ENCODE results near the gene ASCL5.
"Not testable (repeated sequence)": the region's sequence is repeated elsewhere in the genome, so short reads cannot be mapped to it uniquely, and the experiment has no call there.

Gene ASCL5

GRCh38 chr1:201164645-201165044, 37.7 kb upstream of the ASCL5 start:
- H3K27me3 Mint-ChIP-seq, result peaks cover 9% of the 10 kb centered on the region
- no peak overlapping the region for H3K27ac Mint-ChIP-seq (ENCODE audit: low read depth)
- no peak overlapping the region for H3K4me3 Mint-ChIP-seq
- DNase-seq (ENCODE audit: low spot score in 2 of 2) (no peak), ATAC-seq (replicated peaks; ENCODE audit: extremely low read depth, poor library complexity, severe bottlenecking) (no peak)
- no peaks in the 10 kb centered on the region for H3K36me3 Mint-ChIP-seq (ENCODE audit: insufficient read depth)
- H3K9me3 Mint-ChIP-seq, result no peaks in the 10 kb centered on the region
- H3K4me1 Mint-ChIP-seq, result no peaks in the 10 kb centered on the region

- no peaks in the 10 kb centered on the region for H3K4me1 Mint-ChIP-seq
- H3K27ac Mint-ChIP-seq (ENCODE audit: low read depth), result no peak overlapping the region
- ATAC-seq (replicated peaks; ENCODE audit: extremely low read depth, poor library complexity, severe bottlenecking), result no peak
- no peak for DNase-seq (ENCODE audit: low spot score in 2 of 2)
- H3K36me3 Mint-ChIP-seq (ENCODE audit: insufficient read depth), result no peaks in the 10 kb centered on the region
- no peaks in the 10 kb centered on the region for H3K9me3 Mint-ChIP-seq
- no peak overlapping the region for H3K4me3 Mint-ChIP-seq
- H3K27me3 Mint-ChIP-seq, result peaks cover 15% of the 10 kb centered on the region
Observed at GRCh38 chr1:201163707-201164106, 36.7 kb upstream of the ASCL5 start.

GRCh38 chr1:201163036-201163435, 36.1 kb upstream of the ASCL5 start:
- not testable (repeated sequence) for H3K4me3 Mint-ChIP-seq; DNase-seq (ENCODE audit: low spot score in 2 of 2); H3K9me3 Mint-ChIP-seq; H3K4me1 Mint-ChIP-seq; ATAC-seq (replicated peaks; ENCODE audit: extremely low read depth, poor library complexity, severe bottlenecking); H3K27ac Mint-ChIP-seq (ENCODE audit: low read depth); H3K36me3 Mint-ChIP-seq (ENCODE audit: insufficient read depth)
- H3K27me3 Mint-ChIP-seq, result peaks cover 22% of the 10 kb centered on the region

GRCh38 chr1:201157949-201158348, 31.0 kb upstream of the ASCL5 start:
- ATAC-seq (replicated peaks; ENCODE audit: extremely low read depth, poor library complexity, severe bottlenecking), result no peak
- Mint-ChIP-seq H3K27me3 (peaks cover 45% of the 10 kb centered on the region), H3K9me3 (no peaks in the 10 kb centered on the region), H3K36me3 (ENCODE audit: insufficient read depth) (peaks cover 4% of the 10 kb centered on the region), H3K4me1 (peaks cover 14% of the 10 kb centered on the region), H3K27ac (ENCODE audit: low read depth) (peak overlapping the region; percentile 32), H3K4me3 (no peak overlapping the region)
- DNase-seq (ENCODE audit: low spot score in 2 of 2), result no peak

GRCh38 chr1:201156819-201157218, 29.8 kb upstream of the ASCL5 start:
- no peak for ATAC-seq (replicated peaks; ENCODE audit: extremely low read depth, poor library complexity, severe bottlenecking)
- Mint-ChIP-seq H3K4me3 (no peak overlapping the region), H3K27me3 (peaks cover 45% of the 10 kb centered on the region), H3K36me3 (ENCODE audit: insufficient read depth) (peaks cover 4% of the 10 kb centered on the region), H3K27ac (ENCODE audit: low read depth) (no peak overlapping the region), H3K4me1 (peaks cover 14% of the 10 kb centered on the region), H3K9me3 (no peaks in the 10 kb centered on the region)
- DNase-seq (ENCODE audit: low spot score in 2 of 2), result no peak

GRCh38 chr1:201156346-201156745, 29.4 kb upstream of the ASCL5 start:
- DNase-seq (ENCODE audit: low spot score in 2 of 2) (no peak), ATAC-seq (replicated peaks; ENCODE audit: extremely low read depth, poor library complexity, severe bottlenecking) (no peak)
- H3K36me3 Mint-ChIP-seq (ENCODE audit: insufficient read depth), result peaks cover 4% of the 10 kb centered on the region
- H3K27ac Mint-ChIP-seq (ENCODE audit: low read depth), result no peak overlapping the region
- peaks cover 14% of the 10 kb centered on the region for H3K4me1 Mint-ChIP-seq
- H3K27me3 Mint-ChIP-seq, result peaks cover 42% of the 10 kb centered on the region
- H3K4me3 Mint-ChIP-seq, result no peak overlapping the region
- no peaks in the 10 kb centered on the region for H3K9me3 Mint-ChIP-seq

- peaks cover 36% of the 10 kb centered on the region for H3K27me3 Mint-ChIP-seq
- H3K27ac Mint-ChIP-seq (ENCODE audit: low read depth), result no peak overlapping the region
- no peak for DNase-seq (ENCODE audit: low spot score in 2 of 2)
- peaks cover 4% of the 10 kb centered on the region for H3K36me3 Mint-ChIP-seq (ENCODE audit: insufficient read depth)
- no peak for ATAC-seq (replicated peaks; ENCODE audit: extremely low read depth, poor library complexity, severe bottlenecking)
- H3K9me3 Mint-ChIP-seq, result no peaks in the 10 kb centered on the region
- H3K4me3 Mint-ChIP-seq, result no peak overlapping the region
- H3K4me1 Mint-ChIP-seq, result peaks cover 14% of the 10 kb centered on the region
Observed at GRCh38 chr1:201155354-201155753, 28.4 kb upstream of the ASCL5 start.

GRCh38 chr1:201154389-201155165, 27.6 kb upstream of the ASCL5 start, which contains the start of gene TMEM9:
TSS of gene TMEM9 (minus strand) at chr1:201154474. CDS start at chr1:201153923, 551 bp downstream.
- Mint-ChIP-seq H3K4me3 (peak within 1 kb of the TSS; percentile 84), H3K36me3 (ENCODE audit: insufficient read depth) (peaks cover 4% of the 10 kb centered on the region), H3K27ac (ENCODE audit: low read depth) (peak within 1 kb of the TSS; percentile 84), H3K27me3 (peaks cover 36% of the 10 kb centered on the region), H3K4me1 (peaks cover 14% of the 10 kb centered on the region), H3K9me3 (no peaks in the 10 kb centered on the region)
- peak; percentile 98 for ATAC-seq (replicated peaks; ENCODE audit: extremely low read depth, poor library complexity, severe bottlenecking)
- peak; percentile 95 to 99 for DNase-seq (ENCODE audit: low spot score in 2 of 2)

GRCh38 chr1:201153474-201154388, 26.7 kb upstream of the ASCL5 start:
- Mint-ChIP-seq H3K9me3 (no peaks in the 10 kb centered on the region), H3K27ac (ENCODE audit: low read depth) (peak overlapping the region; percentile 84), H3K27me3 (peaks cover 29% of the 10 kb centered on the region), H3K4me1 (peaks cover 14% of the 10 kb centered on the region), H3K36me3 (ENCODE audit: insufficient read depth) (peaks cover 4% of the 10 kb centered on the region), H3K4me3 (peak overlapping the region; percentile 84)
- peak; percentile 70 for ATAC-seq (replicated peaks; ENCODE audit: extremely low read depth, poor library complexity, severe bottlenecking)
- no peak for DNase-seq (ENCODE audit: low spot score in 2 of 2)

- Mint-ChIP-seq H3K36me3 (ENCODE audit: insufficient read depth) (peaks cover 9% of the 10 kb centered on the region), H3K27ac (ENCODE audit: low read depth) (no peak overlapping the region), H3K27me3 (no peaks in the 10 kb centered on the region), H3K4me3 (no peak overlapping the region), H3K4me1 (peaks cover 9% of the 10 kb centered on the region), H3K9me3 (no peaks in the 10 kb centered on the region)
- ATAC-seq (replicated peaks; ENCODE audit: extremely low read depth, poor library complexity, severe bottlenecking), result no peak
- DNase-seq (ENCODE audit: low spot score in 2 of 2), result no peak
Observed at GRCh38 chr1:201149400-201149799, 22.4 kb upstream of the ASCL5 start.

GRCh38 chr1:201147396-201148015, 20.5 kb upstream of the ASCL5 start:
- Mint-ChIP-seq H3K4me1 (no peaks in the 10 kb centered on the region), H3K9me3 (no peaks in the 10 kb centered on the region), H3K4me3 (no peak overlapping the region), H3K36me3 (ENCODE audit: insufficient read depth) (peaks cover 9% of the 10 kb centered on the region), H3K27ac (ENCODE audit: low read depth) (no peak overlapping the region), H3K27me3 (no peaks in the 10 kb centered on the region)
- ATAC-seq (replicated peaks; ENCODE audit: extremely low read depth, poor library complexity, severe bottlenecking) (no peak), DNase-seq (ENCODE audit: low spot score in 2 of 2) (no peak)

- Mint-ChIP-seq H3K27ac (ENCODE audit: low read depth) (no peak overlapping the region), H3K36me3 (ENCODE audit: insufficient read depth) (peaks cover 9% of the 10 kb centered on the region), H3K4me1 (no peaks in the 10 kb centered on the region), H3K4me3 (no peak overlapping the region), H3K27me3 (no peaks in the 10 kb centered on the region), H3K9me3 (no peaks in the 10 kb centered on the region)
- no peak for ATAC-seq (replicated peaks; ENCODE audit: extremely low read depth, poor library complexity, severe bottlenecking)
- no peak for DNase-seq (ENCODE audit: low spot score in 2 of 2)
Observed at GRCh38 chr1:201146626-201147390, 19.8 kb upstream of the ASCL5 start.

Measured in central memory CD8-positive, alpha-beta T cell (primary cell).